Lower lobe of right lung (tissue), 2 donors: ENCODE data around the gene PLEKHG4B. TPM values are rescaled to one million over a fixed set of nuclear protein-coding genes. Genes with fewer than 3 reads are reported as not detected.
"Not testable (repeated sequence)": the region's sequence is repeated elsewhere in the genome, so short reads cannot be mapped to it uniquely, and the experiment has no call there.

Experiments used
- ATAC-seq, 2 donors: fragments of 200-7000 bp; cut with Tn5 transposase; one replicate each; pipeline ENCODE4 v1.9.1; 2020 to 2022; ENCODE audit warnings: mild to moderate bottlenecking in 2 of 2, moderate library complexity in 2 of 2
- DNase-seq: peaks from one replicate; pipeline ENCODE4 v3.0.0-alpha.2; 2020
- H3K27ac ChIP-seq: fragments of 200-600 bp; one replicate; pipeline ENCODE4 v1.8.0; 2022
- H3K27me3 ChIP-seq: fragments of 200-600 bp; one replicate; pipeline ENCODE4 v1.8.0; 2022; ENCODE audit warnings: low read depth
- H3K36me3 ChIP-seq: fragments of 200-600 bp; one replicate; pipeline ENCODE4 v1.8.0; 2022; ENCODE audit warnings: mild to moderate bottlenecking
- H3K4me1 ChIP-seq: fragments of 200-600 bp; one replicate; pipeline ENCODE4 v1.8.0; 2022
- H3K4me3 ChIP-seq: fragments of 200-600 bp; one replicate; pipeline ENCODE4 v1.8.0; 2022; ENCODE audit warnings: mild to moderate bottlenecking
- H3K9me3 ChIP-seq: fragments of 200-600 bp; one replicate; pipeline ENCODE4 v1.8.0; 2022
- intact Hi-C: fragments of 100-400 bp; cut with DNase I; formaldehyde crosslinking; loops from one replicate; pipeline ENCODE4 v1.11.0; 2022
- total RNA-seq: library from RNA; stranded (reverse); fragmentation: NEBNext Ultra II Directional; extraction: Animal tissue kit (Norgen Biotek cat#: 25700); gene quantifications from one replicate; pipeline ENCODE4 v1.2.1, GENCODE V29; 2021
- TF ChIP-seq, protein P1 (sequence below): fragments of 200-600 bp; IDR thresholded peaks from one replicate; pipeline ENCODE4 v1.8.0; 2022; ENCODE audit warnings: antibody characterized with exemption, mild to moderate bottlenecking
- donor health status: DM: no; HTN: yes; CAD: no; lungs with severe emphysema.

PLEKHG4B gene
- total RNA-seq, 1 donor from 2014 or later, result 2.7 TPM

GRCh38 chr5:56561-57290 lies 35.2 kb upstream of the PLEKHG4B start:
- intact Hi-C loops, result no loop called here
- Histone ChIP-seq H3K4me3 (no peak overlapping the region), H3K36me3 (no peaks in the 10 kb centered on the region), H3K9me3 (no peaks in the 10 kb centered on the region), H3K27ac (no peak overlapping the region), H3K27me3 (peaks cover 36% of the 10 kb centered on the region), H3K4me1 (peaks cover 11% of the 10 kb centered on the region)
- DNase-seq, result no peak
- ATAC-seq, result no peak
- TF ChIP-seq, protein P1, sequence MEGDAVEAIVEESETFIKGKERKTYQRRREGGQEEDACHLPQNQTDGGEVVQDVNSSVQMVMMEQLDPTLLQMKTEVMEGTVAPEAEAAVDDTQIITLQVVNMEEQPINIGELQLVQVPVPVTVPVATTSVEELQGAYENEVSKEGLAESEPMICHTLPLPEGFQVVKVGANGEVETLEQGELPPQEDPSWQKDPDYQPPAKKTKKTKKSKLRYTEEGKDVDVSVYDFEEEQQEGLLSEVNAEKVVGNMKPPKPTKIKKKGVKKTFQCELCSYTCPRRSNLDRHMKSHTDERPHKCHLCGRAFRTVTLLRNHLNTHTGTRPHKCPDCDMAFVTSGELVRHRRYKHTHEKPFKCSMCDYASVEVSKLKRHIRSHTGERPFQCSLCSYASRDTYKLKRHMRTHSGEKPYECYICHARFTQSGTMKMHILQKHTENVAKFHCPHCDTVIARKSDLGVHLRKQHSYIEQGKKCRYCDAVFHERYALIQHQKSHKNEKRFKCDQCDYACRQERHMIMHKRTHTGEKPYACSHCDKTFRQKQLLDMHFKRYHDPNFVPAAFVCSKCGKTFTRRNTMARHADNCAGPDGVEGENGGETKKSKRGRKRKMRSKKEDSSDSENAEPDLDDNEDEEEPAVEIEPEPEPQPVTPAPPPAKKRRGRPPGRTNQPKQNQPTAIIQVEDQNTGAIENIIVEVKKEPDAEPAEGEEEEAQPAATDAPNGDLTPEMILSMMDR, result no peak

DNA sequence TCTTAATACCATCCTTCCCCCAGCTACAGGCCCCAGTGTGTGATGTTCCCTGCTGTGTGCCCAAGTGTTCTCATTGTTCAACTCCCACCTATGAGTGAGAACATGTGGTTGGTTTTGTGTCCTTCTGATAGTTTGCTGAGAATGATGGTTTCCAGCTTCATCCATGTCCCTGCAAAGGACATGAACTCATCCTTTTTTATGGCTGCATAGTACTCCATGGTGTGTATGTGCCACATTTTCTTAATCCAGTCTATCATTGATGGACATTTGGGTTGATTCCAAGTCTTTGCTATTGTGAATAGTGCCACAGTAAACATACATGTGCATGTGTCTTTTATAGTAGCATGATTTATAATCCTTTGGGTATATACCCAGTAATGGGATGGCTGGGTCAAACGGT lies 31.7 kb upstream of the PLEKHG4B start:
- H3K27ac ChIP-seq, H3K4me1 ChIP-seq, H3K9me3 ChIP-seq, DNase-seq, intact Hi-C loops, ATAC-seq, H3K27me3 ChIP-seq, H3K4me3 ChIP-seq, H3K36me3 ChIP-seq: not testable (repeated sequence)

- no peak overlapping the region for H3K27ac ChIP-seq
- no peaks in the 10 kb centered on the region for H3K9me3 ChIP-seq
- no peak for ATAC-seq
- no peak for DNase-seq
- intact Hi-C loops, result no loop called here
- no peaks in the 10 kb centered on the region for H3K27me3 ChIP-seq
- H3K4me1 ChIP-seq, result no peaks in the 10 kb centered on the region
- no peak overlapping the region for H3K4me3 ChIP-seq
- TF ChIP-seq, protein P1, result no peak
- no peaks in the 10 kb centered on the region for H3K36me3 ChIP-seq
These were observed 21.5 kb upstream of the PLEKHG4B start for GRCh38 chr5:70440-70839.

GRCh38 chr5:72316-73180 lies 19.4 kb upstream of the PLEKHG4B start:
- H3K27ac ChIP-seq, H3K9me3 ChIP-seq, intact Hi-C loops, H3K4me1 ChIP-seq, H3K4me3 ChIP-seq, H3K27me3 ChIP-seq, ATAC-seq, H3K36me3 ChIP-seq, DNase-seq: not testable (repeated sequence)

DNA sequence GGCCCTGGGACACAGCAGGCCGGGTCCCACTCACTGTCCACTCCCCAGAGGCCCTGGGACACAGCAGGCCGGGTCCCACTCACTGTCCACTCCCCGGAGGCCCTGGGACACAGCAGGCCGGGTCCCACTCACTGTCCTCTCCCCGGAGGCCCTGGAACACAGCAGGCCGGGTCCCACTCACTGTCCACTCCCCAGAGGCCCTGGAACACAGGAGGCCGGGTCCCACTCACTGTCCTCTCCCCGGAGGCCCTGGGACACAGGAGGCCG lies 18.9 kb upstream of the PLEKHG4B start:
- H3K27me3 ChIP-seq, DNase-seq, H3K27ac ChIP-seq, H3K36me3 ChIP-seq, H3K4me3 ChIP-seq, H3K9me3 ChIP-seq, intact Hi-C loops, ATAC-seq, H3K4me1 ChIP-seq: not testable (repeated sequence)

DNA sequence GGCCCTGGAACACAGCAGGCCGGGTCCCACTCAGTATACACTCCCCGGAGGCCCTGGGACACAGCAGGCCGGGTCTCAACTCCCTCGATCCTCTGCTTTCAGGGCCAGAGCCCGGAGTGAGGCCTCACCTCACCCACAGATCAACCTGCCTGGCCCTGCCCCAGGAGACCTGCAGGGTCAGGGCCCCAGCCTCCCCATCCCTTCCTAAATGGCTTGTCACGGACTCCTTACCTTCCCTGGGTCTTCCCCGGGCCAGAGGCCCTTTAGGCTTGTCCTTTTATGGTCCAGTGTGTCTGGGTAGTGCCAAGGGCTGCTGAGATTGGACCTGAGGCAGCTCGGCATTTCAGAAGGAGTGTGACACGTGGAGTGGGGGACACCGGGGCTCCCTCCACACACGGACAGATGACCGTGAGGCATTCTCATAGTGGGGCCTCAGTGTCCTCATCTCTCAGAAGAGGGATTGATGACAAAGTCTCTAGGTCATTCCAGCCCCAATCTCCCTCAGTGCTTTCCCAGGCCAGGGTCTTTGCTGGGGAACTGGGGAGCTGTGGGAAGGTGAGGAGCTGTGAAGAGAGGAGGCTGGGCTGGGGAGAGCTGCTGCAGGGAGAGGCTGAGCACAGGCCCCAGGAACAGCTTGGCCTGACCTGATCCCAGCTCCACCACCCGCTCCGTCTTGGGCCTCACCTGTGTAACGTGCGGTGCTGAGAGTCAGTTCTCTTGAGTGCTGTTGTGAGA lies 18.0 kb upstream of the PLEKHG4B start:
- H3K4me3 ChIP-seq, result no peak overlapping the region
- no peak overlapping the region for H3K27ac ChIP-seq
- H3K4me1 ChIP-seq, result no peaks in the 10 kb centered on the region
- intact Hi-C loops, result no loop called here
- no peaks in the 10 kb centered on the region for H3K9me3 ChIP-seq
- TF ChIP-seq, protein P1, result no peak
- H3K36me3 ChIP-seq, result no peaks in the 10 kb centered on the region
- H3K27me3 ChIP-seq, result no peaks in the 10 kb centered on the region
- ATAC-seq, result no peak
- no peak for DNase-seq
